ENCODE data around the gene PPP2R3A. TPM values are rescaled to one million over a fixed set of nuclear protein-coding genes. Genes with fewer than 3 reads are reported as not detected.
A peak's percentile ranks its signal among the peaks of the same experiment; 100 is the strongest.

Gene PPP2R3A
- polyA plus RNA-seq, 12 donors, result 29.0 to 93.0 (median 70.9) TPM; not detected in 1

DNA sequence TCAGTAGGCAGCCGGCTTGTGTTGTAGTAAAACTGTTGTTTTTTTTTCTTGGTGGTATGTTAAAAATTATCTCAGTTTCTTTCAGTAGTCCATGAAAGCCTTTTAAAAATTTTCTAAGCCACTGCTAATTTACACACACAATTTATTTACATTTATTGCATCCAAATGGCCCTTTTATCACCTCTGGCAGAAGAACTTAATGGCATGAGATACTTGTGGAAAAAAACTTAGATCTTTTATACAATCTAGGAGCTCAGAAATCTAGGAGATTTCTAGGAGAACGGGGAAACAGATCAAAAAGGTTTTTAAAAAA lies 1.4 kb downstream of the PPP2R3A start:
- DNase-seq, result no peak

DNA sequence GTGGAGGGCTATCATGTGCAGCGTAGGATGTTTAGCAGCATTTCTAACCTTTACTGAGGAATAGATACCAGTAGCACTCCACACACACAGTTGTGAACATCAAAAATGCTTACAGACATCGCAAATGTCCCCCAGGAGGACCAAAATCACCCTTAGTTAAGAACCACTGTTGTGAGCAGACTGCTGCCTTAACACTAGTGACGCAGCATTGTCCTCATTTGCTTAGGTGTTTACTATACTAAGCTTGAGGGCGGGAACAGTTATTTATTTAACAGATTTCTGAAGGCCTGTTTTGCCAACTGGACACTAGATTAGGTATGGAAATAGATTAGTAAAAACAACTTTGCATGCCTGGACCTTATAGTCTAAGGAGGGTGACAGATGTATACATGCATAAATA lies 2.3 kb downstream of the PPP2R3A start:
- DNase-seq, result no peak

DNA sequence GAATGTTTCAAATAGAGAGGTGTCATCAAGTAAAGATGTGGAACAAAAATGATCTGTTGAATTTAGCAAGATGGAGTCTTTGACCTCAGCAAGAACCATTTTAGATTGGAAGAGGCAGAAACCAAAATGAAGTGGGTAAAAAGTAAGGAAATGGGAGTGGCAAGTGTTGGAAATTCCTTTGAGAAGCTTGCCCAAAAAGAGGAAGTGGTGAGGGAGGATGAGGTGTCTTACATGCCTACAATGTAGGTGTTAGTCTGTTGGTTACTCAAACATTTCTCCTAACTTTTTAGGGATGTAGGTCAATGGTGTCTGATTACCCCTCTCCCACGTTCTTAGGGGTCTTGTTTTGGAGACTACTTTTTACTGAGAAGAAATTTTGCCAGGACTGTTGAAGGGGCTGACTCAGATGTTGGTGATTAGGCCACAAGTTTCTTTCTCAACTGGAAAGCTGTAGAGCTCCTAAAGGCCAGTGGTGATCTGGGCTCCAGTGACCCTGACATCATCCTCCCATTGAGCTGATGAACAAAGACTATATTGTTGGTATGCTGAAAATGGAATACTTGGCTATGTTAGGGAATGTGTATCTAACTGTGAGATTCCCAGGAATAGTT lies 5.1 kb downstream of the PPP2R3A start:
- no peak for DNase-seq

DNA sequence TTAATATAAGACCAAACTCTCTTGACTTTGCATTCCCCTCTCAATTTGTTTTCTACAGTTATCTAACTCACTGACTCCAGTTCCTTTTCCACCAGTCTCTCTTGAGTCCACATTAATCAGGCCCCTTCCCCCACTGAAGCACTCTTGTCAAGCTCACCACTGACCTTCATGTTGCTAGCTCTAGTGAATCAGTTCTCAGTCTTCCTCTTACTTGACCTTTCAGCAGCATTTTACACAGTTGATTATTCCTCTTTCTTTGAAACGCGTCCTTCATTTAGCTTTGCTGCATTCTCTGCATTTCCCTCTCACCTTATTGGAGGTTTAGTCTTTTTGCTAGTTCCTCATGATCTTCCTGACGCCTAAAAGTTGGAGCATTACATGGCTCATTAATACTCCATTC lies 8.3 kb downstream of the PPP2R3A start:
- no peak for DNase-seq

DNA sequence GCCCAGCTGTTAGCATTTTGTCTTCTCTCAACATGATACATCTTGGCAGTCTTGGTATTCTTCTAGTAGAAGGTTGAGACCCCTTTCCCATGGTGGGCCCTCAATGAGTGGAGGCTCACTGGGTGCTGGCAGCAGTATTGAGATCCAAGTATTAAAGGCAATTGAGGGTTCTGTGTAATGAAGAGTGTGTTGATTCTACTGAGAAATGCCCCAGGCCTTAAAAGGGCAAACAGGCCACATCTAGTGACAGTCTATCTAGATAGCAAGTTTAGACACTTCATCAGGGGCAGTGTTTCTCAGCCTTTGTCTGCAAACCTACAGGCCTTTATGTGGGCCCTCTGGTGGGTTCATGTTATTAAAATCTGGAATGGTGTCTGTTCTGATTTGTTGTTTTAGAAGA lies 9.5 kb downstream of the PPP2R3A start:
- no peak for DNase-seq

DNA sequence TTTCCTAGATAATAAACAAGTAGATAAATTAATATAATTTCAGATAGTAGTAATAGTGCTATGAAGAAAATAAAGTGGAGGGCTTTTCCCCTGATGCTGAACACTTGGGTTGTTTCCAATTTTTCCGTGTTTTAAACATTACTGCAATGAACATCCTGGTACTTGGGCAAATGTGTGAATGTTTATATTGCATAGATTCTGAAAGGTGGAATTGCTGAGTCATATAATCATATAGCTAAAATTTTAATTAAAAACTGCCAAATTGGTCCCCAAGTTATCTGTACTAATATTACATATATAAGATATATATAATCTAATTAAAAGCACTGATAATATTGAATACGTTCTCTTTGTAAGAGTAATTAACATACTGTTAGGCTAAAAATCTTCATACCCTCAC lies 10.0 kb downstream of the PPP2R3A start:
- DNase-seq, result no peak

DNA sequence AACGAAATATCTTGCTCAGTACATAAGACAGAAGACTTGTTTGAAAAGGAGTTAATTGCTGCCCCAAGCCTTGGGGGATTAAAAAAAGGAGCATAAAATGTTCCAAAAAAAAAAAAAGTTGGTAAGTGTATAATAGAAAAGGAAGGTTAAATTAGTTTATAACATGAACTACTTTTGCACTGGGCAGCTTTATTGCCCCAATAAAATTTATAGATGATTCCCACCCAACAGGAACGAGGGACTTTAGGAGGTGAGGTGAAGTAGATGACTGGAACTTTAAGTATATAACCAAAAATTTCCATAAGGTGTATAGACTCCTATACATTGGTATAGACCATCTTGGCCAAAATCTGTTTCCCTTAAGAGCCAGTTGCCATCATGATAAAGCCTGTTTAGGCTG lies 14.8 kb downstream of the PPP2R3A start:
- no peak for DNase-seq

DNA sequence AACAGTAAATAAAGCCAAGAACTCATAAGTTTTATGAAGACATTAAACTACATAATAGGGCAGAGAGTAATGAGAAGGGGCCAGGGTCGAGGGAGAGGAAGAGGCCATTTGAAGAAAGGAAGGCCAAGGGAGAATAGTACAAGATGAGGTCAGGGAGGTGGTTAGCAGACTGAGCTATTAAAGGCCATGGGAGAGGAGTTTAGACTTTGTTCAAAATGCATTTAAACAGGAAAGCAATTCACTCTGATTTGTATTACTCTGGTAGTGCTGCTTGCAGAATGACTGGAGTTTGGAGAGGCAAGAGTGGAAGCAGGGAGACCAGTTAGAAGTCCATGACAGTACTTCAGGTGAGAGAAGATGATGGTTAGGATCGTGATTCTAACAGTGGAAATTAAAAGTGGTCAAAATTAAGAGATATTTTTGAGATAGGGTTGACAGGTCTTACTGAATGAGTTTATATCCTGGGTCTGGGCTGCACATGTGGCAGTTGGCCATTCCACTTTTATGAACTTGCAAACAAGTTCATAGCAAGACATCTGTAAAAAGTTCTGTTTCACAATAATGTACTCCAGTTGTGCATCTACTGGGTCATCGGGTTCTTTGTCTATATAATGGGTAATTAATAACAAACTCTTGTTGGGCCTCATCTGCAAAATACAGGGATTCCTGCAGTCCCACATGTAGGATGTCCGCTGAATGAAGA lies 16.3 kb downstream of the PPP2R3A start:
- DNase-seq, result no peak

DNA sequence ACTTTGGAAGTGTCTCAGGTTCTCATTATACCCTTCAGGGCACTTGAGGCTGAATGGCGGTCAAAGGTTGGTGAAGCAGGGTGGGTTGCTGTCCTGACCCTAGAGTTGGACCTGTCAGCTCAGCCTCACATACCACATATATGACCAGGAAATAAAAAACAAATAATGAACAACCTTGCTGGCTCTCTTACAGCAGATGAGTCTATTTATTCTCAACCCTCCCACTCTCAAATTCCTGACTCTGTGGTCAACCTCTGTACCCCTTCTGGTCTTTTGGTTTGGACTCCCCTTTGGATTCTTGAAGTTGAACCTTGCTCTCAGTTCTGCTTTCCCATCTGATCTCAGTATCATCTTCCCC lies 16.9 kb downstream of the PPP2R3A start:
- DNase-seq, result no peak

DNA sequence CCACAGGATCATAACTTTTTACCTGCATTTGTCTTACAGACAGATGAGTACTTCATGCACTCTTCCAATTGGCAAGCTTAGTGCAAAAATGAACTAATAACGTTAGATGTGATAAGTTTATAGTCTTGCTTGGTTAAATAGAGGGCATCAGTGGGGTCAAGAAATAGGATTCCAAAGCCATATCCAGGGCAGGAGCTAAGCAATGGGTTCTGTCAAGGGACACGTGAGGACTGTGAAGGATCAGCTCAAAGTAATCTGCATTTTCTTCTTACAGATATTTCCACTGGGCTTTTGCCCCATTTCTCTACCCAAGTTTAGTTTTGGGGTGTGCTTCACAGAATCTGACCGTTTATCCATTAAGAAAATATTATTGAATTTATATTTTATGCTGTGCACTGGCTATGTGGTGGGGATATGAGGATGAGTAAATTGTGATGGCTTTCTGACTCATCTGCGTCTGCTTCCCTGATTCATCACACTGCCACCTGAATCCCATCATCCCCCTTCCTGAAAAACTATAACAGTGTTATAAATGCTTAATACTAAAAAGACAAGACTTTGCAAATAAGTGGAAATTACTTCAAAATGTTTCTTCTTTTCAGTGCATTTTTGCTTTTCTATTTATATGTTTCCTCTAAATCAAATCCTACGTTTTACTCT lies 17.5 kb downstream of the PPP2R3A start:
- DNase-seq, result no peak

DNA sequence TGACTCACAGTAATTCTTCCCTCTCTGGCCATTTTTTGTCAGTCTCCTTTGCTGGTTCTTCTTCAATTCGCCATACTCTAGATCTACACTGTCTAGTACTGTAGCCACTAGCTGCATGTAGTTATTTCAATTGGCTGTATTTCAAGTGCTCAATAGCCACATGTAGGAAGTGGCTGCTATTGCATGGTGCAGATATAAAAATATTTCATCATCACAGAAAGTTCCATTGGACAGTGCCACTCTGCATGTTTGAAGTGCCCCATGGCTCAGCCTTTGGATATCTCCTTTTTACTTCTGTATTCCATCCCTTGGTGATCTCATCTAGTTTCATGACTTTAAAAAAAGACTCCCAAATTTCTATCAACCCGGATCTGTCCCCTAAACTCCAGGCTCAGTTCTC lies 22.1 kb downstream of the PPP2R3A start:
- DNase-seq, result no peak

DNA sequence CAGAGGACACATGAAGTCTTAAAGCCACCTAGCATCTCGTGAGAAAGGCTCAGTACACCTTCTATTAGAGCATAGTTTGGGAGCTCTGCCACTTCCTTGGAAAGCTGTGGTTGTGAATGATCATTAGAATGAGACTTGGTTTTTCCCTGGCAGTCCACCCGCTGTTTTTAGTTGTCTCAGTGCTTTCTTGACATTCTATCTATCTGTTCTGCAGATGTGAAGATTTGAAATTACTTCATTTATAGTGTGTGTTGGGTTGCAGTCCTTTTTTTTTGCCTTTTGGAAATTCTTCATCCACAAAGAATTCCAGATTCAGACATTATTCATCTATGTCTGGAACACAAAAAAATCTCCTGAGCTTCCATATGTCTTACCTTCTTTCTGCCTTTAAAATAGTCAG lies 23.7 kb downstream of the PPP2R3A start:
- DNase-seq, result peak; percentile 58

DNA sequence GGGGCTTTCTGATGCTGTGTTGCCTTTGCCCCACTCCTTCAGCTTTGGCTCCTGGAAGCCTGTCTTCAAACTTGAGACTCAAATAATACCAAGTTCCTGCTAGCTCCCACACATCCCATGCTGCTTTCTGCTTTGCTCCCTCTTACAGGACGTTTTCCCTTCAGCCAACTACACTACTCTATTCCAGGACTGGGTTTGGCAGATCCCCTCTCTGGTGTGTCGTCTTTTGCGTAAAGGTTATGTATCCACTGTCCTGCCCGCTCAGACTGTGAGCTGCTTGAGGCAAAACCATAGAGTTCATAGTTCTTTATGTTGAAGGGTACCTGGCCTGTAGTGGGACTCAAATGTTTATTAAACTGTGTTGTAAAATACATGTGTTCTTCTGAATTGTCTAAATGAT lies 25.4 kb downstream of the PPP2R3A start:
- DNase-seq, result no peak

DNA sequence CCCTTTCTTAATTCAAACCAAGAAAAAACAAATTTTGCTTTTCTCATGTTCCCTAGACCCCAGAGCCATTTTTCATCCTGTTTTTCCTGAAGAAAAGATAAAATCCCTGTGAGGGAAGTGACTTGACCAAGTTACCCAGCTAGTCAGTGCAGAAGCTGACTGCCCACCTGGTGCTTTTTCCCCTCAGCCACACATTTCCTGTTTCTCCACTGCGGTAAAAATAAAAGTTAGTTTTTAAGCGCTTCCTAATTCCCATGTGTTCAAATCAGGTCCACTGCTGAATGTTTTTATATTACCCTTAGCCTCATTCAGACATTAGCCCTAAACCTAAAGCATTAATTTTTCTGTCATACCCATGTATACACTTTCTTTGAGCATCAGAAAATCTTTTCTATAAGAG lies 26.1 kb downstream of the PPP2R3A start:
- DNase-seq, result no peak

DNA sequence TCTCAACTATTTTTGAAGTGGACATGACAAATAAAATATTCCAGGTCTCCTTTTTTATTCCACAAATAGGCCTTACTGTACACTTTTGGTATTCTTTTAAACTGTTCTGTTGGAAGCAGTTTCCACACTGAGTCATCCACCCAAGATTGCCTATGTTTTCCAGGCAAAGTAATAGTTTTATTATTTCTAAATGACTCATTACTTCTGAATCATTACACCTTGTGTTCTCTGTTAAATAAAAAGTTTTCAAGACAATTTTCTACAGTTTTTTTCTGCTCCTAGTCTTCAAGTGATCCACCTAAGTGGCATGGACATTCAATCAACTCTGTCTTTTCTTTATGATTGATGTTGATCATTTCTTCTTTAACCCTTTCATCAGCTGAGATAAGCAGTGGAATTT lies 26.5 kb downstream of the PPP2R3A start:
- no peak for DNase-seq

DNA sequence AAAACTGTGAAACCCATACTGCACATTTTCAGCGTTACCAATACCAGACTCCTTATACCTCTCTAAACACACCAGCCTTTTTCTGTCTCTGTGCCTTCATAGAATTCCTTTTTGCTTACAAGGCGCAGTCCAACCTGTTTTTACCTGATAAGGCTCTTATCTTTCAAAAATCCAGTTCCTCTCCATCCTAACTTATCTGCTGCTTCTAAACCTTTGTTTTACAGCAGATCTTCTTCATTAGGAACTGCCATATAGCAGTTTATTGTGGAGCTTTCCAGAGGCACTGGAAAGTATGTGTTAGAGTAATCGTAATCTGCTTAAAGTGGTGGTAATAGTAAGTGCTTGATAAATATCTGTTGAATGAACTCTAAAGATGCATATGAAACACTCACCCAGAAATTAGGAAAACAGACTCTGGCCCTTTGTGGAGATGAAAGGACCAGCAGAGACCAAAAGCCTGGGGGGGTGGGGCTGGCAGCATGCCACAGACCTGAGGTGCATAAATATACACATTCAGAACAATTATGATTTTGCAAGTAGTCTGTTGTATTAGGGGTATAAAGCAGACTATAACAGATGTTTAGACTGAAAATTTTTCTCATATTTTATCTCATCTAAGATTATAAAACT lies 29.3 kb downstream of the PPP2R3A start:
- DNase-seq, result no peak

DNA sequence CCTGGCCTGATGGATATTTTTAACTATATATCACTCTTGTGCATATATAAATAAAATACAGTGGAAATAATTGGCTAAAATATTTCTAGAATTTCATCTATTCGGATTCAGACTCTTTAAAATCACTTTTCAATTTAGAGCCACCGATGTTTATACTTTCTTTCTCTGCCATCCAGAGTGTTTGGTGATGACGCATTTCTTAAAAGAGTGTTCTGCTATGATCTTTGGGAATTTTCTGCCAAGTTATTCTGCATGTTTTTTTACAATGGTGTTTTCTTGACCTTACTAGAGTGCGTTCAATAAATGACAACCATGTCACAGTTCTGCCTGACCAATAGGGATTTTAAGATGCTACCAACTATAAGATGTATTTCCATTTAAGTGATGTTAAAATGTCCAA lies 30.2 kb downstream of the PPP2R3A start:
- no peak for DNase-seq

DNA sequence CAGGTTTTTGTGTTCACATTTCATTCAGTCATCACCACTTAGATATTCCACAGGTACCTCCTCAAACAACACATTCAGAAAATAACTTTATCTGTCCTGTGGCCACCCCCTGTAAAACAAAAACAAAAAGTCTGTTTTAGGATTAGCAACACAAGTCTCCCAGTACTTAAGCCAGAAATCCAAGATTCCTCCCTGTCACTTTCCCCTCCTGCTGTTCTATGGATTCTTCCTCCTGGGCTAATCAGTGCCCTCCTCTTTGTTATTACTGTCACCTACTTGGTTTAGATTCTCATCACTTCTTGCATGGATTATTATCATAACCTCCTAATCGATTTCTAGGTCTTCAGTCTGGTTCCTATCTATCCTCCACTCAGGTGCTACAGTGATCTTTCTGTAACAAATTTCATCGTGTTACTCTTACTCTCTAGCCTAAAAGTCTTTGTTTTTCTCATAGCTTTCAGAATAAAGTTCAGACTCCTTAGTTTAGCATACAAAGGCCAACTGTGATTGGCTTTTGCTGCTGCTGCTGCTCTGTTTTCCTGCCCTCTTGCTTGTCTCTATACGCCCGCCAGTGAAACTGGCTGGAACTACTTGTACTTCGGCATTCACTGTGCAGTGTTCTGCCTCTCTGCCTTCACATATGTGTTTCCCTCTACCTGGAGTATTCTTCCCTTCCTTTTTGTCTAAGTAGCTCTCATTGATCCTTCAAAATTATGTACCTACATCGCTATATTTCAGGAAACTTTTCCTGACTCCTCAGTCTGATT lies 32.2 kb downstream of the PPP2R3A start:
- DNase-seq, result no peak

DNA sequence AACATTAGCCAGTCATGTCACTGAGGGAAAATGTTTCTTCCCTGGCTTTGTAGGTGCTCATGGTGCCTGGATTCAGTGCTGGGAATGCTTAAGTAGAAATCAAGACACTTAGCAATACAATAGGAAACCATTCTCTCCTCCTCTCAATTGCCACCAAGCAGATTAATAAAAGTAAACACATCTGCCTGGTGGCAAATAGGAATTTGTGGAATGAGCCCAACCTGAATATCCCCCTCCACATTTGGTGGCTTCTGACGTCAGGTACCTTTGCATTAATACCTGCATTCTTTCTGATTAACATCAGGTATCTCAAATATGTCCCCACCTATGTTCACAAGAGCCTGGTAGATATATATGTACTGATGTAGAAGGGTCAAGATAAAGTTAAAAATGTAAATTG lies 42.7 kb downstream of the PPP2R3A start:
- DNase-seq, result no peak

DNA sequence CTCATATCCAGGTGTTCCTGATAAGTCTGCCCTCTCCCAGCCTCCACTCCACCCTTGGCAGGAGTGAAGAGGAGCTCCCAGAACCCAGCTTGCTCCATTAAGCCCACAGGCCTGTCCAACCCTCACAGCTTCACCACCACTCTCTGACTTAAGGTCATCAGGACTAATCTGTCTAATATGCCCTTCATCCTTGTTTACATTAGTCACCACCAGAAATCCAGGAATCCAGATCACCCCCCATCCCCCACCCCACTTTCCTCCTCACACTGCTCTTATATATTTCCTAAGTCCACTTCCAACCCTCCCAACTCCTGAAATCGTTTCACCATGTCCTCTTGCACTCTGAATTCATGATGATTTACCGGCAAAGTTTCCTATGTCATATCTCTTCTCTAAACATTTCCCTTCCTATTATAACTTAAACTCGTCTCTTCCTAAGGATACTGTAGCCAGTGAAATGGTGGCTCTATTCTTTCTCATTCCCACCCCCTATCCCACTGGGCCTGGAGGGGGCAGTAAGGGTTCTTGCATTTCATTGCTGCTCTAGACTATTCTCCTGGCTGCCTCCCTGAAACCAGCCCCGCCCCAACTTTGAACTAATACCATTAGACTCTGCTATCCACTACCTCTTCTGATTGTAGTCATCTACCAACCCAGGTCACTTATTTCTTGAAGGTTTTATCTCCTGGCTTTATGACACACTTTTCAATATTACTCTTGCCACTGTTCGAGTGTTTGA lies 43.4 kb downstream of the PPP2R3A start:
- no peak for DNase-seq

DNA sequence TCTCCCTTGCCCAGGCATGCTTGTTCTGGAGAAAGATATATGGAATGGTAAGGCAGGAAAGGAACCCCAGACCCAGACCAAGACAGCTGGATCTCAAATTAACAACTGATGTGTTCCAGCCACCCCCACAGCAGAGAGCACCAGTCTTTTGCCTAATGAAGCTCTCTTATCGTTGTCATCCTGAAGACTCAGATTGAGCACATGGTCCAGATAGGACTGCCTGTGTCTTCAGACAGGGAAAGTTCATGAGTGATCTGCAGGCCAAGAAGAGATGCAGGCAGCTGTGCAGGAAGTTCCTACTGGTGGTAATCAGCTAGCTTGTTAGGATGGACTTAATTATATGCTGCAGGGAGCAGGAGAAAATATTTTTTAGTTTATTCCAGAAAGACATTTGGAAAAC lies 53.3 kb downstream of the PPP2R3A start:
- no peak for DNase-seq

DNA sequence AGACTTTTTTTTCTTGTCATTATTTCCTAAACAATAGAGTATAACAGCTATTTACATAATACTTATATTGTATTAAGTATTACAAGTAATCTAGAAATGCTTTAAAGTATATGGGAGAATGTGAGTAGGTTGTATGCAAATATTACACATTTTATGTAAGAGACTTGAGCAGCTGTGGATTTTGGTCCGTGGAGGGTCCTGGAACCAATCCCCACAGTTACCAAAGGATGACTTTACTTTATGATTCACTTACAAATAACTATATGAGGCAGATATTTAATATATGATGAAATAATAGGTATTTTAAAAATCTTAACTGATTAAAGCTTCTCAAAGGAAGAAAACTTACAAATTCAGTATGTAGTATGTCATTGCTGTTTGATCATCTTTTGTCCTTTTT lies 56.3 kb downstream of the PPP2R3A start:
- no peak for DNase-seq

All from muscle of arm (tissue), 12 donors.